ENCODE measurements around the gene ARL17A.
"Not testable (repeated sequence)": the region's sequence is repeated elsewhere in the genome, so short reads cannot be mapped to it uniquely, and the experiment has no call there.

ARL17A gene

GRCh38 chr17:46534716-46535115 is 44.8 kb downstream of the ARL17A start:
- DNase-seq = not testable (repeated sequence)

DNA sequence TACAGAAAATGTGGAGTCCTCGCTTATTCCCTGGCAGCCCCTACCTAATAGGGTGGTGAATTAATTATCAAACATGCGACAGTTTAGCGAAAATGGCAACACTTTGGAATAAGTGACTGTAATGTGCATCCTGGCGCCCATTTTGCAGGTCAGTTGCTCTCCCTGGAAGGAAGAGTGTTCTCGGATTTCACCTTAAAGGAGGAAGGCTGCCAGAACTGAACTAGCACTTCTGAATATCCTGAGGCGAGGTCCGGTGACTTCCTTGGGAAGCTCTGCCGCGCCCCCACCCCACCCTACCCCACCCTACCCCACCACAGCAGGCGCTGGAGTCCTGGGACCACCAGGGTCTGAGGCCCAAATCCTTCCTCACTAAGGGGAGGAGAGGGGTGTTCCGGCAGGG is 67.3 kb downstream of the ARL17A start, which contains the start of gene LRRC37A2:
TSS of gene LRRC37A2 (plus strand) at position 301 of the 400 bp plus-strand sequence. CDS start 245 bp downstream, outside the sequence.
- not testable (repeated sequence) for DNase-seq

- not testable (repeated sequence) for DNase-seq
These were observed 73.6 kb downstream of the ARL17A start for GRCh38 chr17:46505896-46506295.

GRCh38 chr17:46499437-46500139 is 79.9 kb downstream of the ARL17A start:
- not testable (repeated sequence) for DNase-seq

GRCh38 chr17:46492021-46492420 is 87.5 kb downstream of the ARL17A start:
- DNase-seq = not testable (repeated sequence)

DNA sequence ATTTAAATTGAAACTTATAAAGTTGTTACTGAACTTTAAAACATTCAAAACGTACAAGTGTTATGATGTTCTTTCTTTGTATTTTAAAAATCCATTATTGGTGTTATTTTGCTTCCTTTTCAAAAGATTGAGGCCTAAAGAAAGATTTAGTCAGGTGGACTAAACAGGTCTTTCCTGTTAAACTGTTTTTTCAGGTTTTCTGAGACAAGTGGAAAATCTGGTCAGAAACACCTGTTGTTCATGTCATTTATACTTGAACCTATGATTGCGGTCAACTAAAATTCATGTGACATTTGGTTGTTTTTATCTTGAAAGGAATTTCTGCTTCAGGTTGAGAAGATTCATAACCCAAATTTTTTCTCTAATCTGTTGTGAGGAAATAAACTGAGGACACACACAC is 98.2 kb downstream of the ARL17A start:
- not testable (repeated sequence) for DNase-seq

DNA sequence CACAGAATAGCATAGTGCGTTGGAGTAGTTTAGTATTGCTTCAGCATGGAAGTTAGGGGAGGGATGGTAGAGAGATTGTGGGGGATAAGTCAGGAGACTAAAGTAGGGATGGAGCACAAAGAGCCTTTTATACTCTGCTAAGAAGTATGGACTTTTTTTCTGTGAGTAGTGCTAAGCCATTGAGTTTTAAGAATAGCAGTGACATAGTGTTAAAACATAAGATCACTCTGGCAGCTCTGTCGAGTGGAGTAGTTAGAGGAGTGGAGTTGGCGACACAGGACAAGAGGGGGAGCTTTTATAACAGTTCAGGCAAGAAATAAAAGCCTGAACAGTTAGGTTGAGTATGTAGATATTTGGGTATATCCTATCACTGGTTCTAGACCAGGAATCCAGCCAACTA is 100.7 kb downstream of the ARL17A start:
- not testable (repeated sequence) for DNase-seq

- DNase-seq = not testable (repeated sequence)
These were observed 103.9 kb downstream of the ARL17A start for GRCh38 chr17:46475583-46475982.

- DNase-seq = not testable (repeated sequence)
These were observed 105.0 kb downstream of the ARL17A start for GRCh38 chr17:46474489-46474888.

GRCh38 chr17:46467618-46468017 is 111.9 kb downstream of the ARL17A start:
- not testable (repeated sequence) for DNase-seq
